ENCODE results near the gene WFDC2.
"Not testable (repeated sequence)": the region's sequence is repeated elsewhere in the genome, so short reads cannot be mapped to it uniquely, and the experiment has no call there.

Gene WFDC2

DNA sequence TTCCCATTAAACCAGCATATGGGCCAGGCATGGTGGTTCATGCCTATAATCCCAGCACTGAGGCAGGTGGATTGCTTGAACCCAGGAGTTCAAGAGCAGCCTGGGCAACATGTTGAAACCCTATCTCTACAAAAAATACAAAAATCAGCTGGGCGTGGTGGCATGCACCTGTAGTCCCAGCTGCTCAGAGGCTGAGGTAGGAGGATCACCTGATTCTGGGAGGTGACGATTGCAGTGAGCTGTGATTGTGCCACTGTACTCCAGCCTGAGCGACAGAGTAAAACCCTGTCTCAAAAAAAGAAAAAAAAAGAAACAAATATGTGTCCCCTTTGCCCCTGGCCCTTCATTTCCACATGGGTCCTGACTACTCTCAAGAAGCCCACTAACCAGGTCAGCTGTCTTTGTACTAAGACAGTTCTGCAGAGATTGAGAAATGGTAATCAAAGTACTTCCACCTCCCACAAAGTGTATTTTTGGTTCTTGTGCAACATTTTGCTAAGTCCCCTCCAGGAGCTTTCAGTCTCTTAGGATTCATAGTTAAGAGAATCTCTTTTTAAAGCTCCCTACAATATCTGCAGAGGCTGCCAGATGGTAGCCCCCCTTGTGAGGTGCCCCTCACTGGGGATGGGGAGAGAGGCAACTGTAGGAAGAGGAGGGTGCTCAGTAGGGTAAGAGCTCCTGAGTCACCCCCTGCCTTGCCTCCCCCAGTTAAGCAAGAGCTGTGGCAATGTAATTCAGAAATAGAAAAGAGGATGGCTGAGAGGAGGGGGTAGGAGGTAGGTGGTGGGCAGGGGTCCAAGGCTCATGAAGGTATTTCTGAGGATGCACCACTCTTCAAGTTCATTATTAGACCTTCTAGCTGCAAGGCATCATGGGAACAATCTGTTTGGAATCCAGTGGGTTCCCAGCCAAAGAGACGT is 16.5 kb upstream of the WFDC2 start:
- DNase-seq: no peak

DNA sequence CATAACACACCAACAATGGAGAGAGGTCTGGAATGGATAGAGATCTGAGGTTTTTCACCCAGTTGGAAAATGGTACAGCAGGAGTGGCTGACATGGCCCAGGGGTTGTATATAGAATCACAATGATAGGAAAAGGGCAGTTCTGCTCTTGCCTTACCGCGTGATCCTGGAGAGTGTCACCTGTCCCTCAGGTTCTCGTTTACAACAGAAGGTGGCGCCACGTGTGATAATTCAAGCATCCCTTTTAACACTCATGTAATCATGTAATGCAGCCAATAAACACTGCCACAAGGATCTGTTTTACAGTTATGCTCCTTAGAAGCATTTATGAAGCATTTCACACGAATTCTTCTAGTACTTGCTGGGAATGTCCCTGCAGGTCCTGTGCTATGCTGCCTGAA is 12.9 kb upstream of the WFDC2 start:
- DNase-seq: peak; percentile 42

GRCh38 chr20:45459606-45460005 is 9.9 kb upstream of the WFDC2 start:
- no peak for DNase-seq

- no peak for DNase-seq
These were observed 8.3 kb upstream of the WFDC2 start for GRCh38 chr20:45461225-45461624.

- DNase-seq: no peak
These were observed 6.6 kb upstream of the WFDC2 start for GRCh38 chr20:45462711-45463509.

GRCh38 chr20:45463709-45464108 is 5.8 kb upstream of the WFDC2 start:
- no peak for DNase-seq

DNA sequence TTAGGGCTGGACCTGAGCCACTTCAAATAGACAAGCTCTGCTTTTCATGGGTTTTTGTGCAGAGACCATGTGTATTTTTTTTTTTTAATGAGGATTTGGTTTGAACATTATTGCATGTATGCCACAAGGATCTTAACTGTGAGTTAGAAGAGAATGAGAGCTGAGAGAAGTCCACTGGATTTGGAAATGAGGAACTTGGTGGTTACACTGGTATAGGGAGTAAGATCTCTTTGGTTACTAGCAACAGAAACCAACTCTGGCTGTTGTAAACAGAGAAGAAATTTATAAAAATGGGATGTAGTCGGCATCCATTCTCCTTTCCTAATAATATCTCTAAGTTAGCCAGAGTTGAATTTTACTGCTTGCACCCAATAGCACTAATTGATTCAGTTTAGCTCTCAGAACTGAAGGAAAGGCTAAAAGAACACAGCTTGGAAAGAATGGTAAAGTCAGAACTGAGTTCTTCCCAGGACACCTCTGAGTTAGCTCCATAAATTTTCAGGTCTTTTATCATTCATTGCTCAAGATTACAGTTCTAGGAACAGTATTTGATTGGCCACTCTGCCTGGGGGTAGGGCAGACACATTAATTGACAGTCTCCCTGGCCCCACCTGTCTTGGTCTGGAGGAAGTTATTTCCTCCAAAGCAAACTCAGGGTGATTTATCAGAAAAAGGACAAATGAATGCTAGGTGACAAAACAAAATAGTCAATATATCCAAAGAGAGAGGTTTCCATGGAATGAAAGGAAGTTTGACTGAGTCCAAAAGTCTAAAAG is 3.9 kb upstream of the WFDC2 start:
- no peak for DNase-seq

GRCh38 chr20:45467172-45467571 is 2.4 kb upstream of the WFDC2 start:
- no peak for DNase-seq

- peak; percentile 81 for DNase-seq
These were observed 1.7 kb upstream of the WFDC2 start for GRCh38 chr20:45467861-45468260.

DNA sequence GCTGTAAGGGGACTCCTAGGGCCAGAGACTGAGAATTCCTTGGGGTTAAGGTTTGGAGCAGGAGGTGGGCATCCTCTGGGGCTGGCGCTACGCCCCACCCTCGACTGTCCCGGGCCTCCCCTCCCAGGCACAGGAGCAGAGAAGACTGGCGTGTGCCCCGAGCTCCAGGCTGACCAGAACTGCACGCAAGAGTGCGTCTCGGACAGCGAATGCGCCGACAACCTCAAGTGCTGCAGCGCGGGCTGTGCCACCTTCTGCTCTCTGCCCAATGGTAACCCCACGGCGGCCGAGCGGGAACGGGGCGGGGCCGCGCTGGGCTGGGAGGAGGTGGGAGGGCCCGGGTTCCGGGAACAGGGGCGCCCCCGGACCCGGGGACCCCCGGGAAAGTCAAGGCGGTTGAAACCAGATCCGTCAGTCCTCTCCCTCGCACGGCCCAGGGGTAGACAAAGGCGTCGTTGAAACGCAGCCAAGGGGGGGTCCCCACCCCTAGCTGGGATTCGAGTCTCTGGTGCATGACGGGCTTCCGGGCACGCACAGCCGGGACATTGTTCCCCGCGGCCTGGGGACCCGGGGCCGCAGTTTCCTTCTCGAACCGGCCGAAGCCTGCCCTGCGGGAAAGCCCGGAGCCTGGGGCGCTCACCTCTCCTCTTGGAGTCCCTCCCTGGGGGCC is 844 bp downstream of the WFDC2 start:
- peak; percentile 47 for DNase-seq

GRCh38 chr20:45470937-45471336 is 1.4 kb downstream of the WFDC2 start:
- DNase-seq: peak; percentile 31

GRCh38 chr20:45472286-45472685 is 2.7 kb downstream of the WFDC2 start:
- DNase-seq: not testable (repeated sequence)

- not testable (repeated sequence) for DNase-seq
These were observed 8.1 kb downstream of the WFDC2 start for GRCh38 chr20:45477530-45478148.

GRCh38 chr20:45479822-45480221 is 10.3 kb downstream of the WFDC2 start:
- no peak for DNase-seq

- DNase-seq: no peak
These were observed 15.1 kb downstream of the WFDC2 start for GRCh38 chr20:45484676-45485075.

DNA sequence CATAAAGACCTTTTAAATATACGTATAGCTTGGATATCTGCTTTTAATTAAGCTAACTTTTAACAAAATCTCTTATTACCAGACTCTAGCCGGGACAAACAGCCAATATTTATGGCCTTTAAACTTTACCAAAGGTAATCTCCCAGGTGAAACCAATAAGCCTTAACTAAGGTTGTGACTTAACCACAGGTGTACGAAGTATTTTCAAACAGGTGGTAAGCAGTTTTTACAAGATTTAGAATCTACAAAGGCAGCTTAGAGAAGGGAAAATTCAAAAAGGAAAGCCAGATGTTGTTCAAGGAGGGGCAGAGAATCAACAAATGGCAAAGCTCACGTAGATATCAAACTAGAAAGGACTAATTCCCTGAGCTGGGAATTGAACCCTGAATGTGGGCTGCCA is 15.8 kb downstream of the WFDC2 start:
- DNase-seq: no peak

DNA sequence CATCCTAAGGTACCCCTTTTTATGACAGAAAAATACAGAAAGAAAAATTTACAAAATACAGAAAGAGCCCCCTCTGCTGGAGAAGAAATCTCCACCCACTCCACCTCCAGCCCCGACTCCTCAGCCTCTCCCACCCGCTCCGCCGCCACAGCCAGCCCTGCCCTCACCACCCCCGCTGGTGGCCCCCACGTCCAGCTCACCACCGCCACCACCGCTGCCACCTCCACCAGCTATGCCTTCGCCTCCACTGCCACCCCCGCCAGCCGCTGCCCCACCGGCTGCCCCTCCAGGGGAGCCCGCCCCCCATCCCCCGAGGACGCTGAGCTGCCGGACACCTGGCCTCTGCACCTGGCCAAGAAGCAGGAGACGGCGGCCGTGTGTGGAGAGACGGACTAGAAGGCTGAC is 17.7 kb downstream of the WFDC2 start:
- no peak for DNase-seq

GRCh38 chr20:45489083-45489531 is 19.6 kb downstream of the WFDC2 start:
- no peak for DNase-seq

DNA sequence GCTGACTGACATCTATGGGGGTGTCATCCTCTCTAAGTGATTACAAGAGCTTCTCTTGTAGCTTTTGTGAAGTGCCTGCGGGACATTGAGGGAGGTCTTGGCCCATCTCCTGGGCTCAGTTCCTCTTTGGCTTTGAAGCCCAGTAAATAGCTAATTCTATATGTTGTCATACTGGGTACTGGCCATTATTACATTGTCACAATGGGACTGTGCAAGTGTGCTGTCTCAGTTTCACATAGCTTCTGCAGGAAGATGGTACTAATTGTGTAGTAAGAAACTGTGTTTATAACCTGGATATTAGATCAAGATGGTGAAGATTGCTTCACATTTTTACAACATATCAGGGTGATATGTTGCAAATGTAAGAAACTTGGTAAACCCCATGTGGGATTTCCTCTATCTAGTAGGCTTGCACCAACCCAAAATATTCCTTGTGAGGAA is 26.0 kb downstream of the WFDC2 start:
- DNase-seq: no peak

DNA sequence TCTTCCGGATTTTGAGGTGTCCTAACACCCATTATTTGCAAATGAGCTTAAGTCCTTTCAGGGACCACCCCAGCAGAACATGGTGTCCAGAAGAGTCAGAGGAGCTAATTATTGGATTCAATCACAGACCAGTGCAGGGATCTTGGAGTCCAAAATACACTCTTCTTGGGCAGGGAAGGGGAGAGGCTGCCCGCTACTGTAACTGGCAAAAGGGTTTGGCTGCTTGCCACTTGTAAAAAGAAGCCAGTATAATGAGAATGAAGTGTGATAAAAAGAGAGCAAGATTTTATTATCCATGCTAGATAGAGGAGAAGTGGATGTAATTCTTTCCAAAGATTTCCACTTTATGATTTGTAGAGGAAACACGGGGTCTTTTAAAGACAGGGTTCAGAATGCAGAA is 26.6 kb downstream of the WFDC2 start:
- DNase-seq: no peak

- no peak for DNase-seq
These were observed 28.5 kb downstream of the WFDC2 start for GRCh38 chr20:45497971-45498494.

GRCh38 chr20:45500022-45500421 is 30.5 kb downstream of the WFDC2 start:
- no peak for DNase-seq

Measured in NCI-H1092 treated with DMSO at 0.1 percent for 48 hours (cell line).